Esophagus squamous epithelium (tissue), 4 donors: ENCODE data around the gene LIPT1.

Source experiments
- POLR2A ChIP-seq, 4 donors: fragments of 450-650 bp; IDR thresholded peaks; one replicate each; pipeline ENCODE4 v1.6.1; 2017; ENCODE audit warnings: antibody characterized with exemption in 4 of 4, mild to moderate bottlenecking in 4 of 4, moderate library complexity in 3 of 4
- TF ChIP-seq, protein P1 (sequence below), 6 experiments: fragments of 450-650 bp in 4 of 6; fragments of 200-600 bp in 2 of 6; sonication (generic) in 2 of 6; IDR thresholded peaks; one replicate each; pipeline ENCODE4 v1.5.1; 2016 to 2019; ENCODE audit warnings: antibody characterized with exemption in 6 of 6, mild to moderate bottlenecking in 4 of 6, moderate library complexity in 4 of 6

DNA sequence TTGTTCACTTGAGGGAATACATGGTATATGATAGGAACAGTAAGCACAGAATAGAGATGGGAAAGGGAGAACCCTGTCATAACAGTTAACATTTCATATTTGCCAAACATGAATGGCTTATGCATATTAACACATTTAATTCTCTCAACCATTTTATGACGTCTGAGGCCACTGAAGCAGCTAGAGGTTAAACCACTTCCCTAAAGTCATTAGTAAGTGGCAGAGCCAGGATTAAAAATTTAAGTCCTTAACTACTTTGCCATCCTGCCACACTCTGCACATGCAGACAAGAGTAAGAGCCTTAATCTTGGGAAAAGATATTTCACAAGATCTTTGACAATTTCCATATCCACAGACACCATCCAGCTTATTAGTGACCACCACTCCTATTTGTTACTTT lies 2.1 kb downstream of the LIPT1 start:
- TF ChIP-seq, protein P1, sequence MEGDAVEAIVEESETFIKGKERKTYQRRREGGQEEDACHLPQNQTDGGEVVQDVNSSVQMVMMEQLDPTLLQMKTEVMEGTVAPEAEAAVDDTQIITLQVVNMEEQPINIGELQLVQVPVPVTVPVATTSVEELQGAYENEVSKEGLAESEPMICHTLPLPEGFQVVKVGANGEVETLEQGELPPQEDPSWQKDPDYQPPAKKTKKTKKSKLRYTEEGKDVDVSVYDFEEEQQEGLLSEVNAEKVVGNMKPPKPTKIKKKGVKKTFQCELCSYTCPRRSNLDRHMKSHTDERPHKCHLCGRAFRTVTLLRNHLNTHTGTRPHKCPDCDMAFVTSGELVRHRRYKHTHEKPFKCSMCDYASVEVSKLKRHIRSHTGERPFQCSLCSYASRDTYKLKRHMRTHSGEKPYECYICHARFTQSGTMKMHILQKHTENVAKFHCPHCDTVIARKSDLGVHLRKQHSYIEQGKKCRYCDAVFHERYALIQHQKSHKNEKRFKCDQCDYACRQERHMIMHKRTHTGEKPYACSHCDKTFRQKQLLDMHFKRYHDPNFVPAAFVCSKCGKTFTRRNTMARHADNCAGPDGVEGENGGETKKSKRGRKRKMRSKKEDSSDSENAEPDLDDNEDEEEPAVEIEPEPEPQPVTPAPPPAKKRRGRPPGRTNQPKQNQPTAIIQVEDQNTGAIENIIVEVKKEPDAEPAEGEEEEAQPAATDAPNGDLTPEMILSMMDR (IDR thresholded peaks at IDR 0.05), result no peak
- TF ChIP-seq POLR2A (IDR thresholded peaks at IDR 0.05), result no peak
